KBM-7 (cell line): ENCODE results near the gene TPM1.

Source experiments
- DNase-seq: peaks from one replicate; pipeline ENCODE4 v3.0.0-alpha.2; 2015
- in situ Hi-C: fragments of 300-500 bp; cut with MboI; formaldehyde crosslinking; loops from 2 replicates; pipeline ENCODE4 v1.14.3; 2020; ENCODE audit warnings: low sequenced_read_pairs, low pct_unique_long_range_greater_than_20kb, mixed read lengths

TPM1 gene

GRCh38 chr15:63067976-63068743, 25.6 kb downstream of the TPM1 start:
- no peak for DNase-seq
- in situ Hi-C loops: no loop called here

GRCh38 chr15:63069616-63070090, 27.1 kb downstream of the TPM1 start:
- no peak for DNase-seq
- in situ Hi-C loops: no loop called here

- in situ Hi-C loops: no loop called here
- DNase-seq: no peak
Measured at GRCh38 chr15:63070681-63071129, 28.2 kb downstream of the TPM1 start.

- DNase-seq: no peak
- in situ Hi-C loops: no loop called here
Measured at GRCh38 chr15:63071288-63071909, 28.9 kb downstream of the TPM1 start.

GRCh38 chr15:63072023-63072650, 29.6 kb downstream of the TPM1 start:
- in situ Hi-C loops: no loop called here
- DNase-seq: no peak

GRCh38 chr15:63072809-63073277, 30.3 kb downstream of the TPM1 start:
- in situ Hi-C loops: no loop called here

GRCh38 chr15:63073497-63074172, 31.1 kb downstream of the TPM1 start:
- in situ Hi-C loops: no loop called here
- DNase-seq: no peak

More at GRCh38 chr15:63072809-63073277, 30.3 kb downstream of the TPM1 start:
- DNase-seq: no peak

GRCh38 chr15:63075015-63075983, 32.8 kb downstream of the TPM1 start:
- in situ Hi-C loops: no loop called here
- DNase-seq: no peak

- DNase-seq: peak; percentile 38
- in situ Hi-C loops: no loop called here
Measured at GRCh38 chr15:63075984-63076713, 33.6 kb downstream of the TPM1 start.

GRCh38 chr15:63076714-63077046, 34.1 kb downstream of the TPM1 start:
- in situ Hi-C loops: no loop called here
- DNase-seq: no peak

GRCh38 chr15:63077952-63078351, 35.4 kb downstream of the TPM1 start:
- no peak for DNase-seq
- in situ Hi-C loops: no loop called here

- in situ Hi-C loops: no loop called here
- DNase-seq: no peak
Measured at GRCh38 chr15:63079947-63080626, 37.5 kb downstream of the TPM1 start.

- DNase-seq: no peak
- in situ Hi-C loops: no loop called here
Measured at GRCh38 chr15:63080634-63081250, 38.2 kb downstream of the TPM1 start.

- DNase-seq: no peak
- in situ Hi-C loops: no loop called here
Measured at GRCh38 chr15:63082366-63082765, 39.8 kb downstream of the TPM1 start.

GRCh38 chr15:63083044-63083443, 40.5 kb downstream of the TPM1 start:
- DNase-seq: no peak
- in situ Hi-C loops: no loop called here

- DNase-seq: no peak
- in situ Hi-C loops: no loop called here
Measured at GRCh38 chr15:63083541-63083940, 41.0 kb downstream of the TPM1 start.

- in situ Hi-C loops: no loop called here
- DNase-seq: no peak
Measured at GRCh38 chr15:63084806-63085205, 42.3 kb downstream of the TPM1 start.
